ENCODE results near the gene IL4I1.

- no peak for TF ChIP-seq REST (IDR thresholded peaks at IDR 0.05; ENCODE audit: low read depth)
- TF ChIP-seq CEBPB (IDR thresholded peaks at IDR 0.05), result no peak
- TF ChIP-seq MAX (IDR thresholded peaks at IDR 0.05), result no peak
These were observed 56.4 kb downstream of the IL4I1 start for GRCh38 chr19:49840321-49840720.

Measured in Ishikawa (cell line).